H1 (cell line): ENCODE measurements around the gene TRAF4. TPM values are rescaled to one million over a fixed set of nuclear protein-coding genes. Genes with fewer than 3 reads are reported as not detected.
A peak's percentile ranks its signal among the peaks of the same experiment; 100 is the strongest.

Source experiments
- ASH2L ChIP-seq: fragments of 200-600, 300-600 bp; sonication (generic); IDR thresholded peaks from one replicate; pipeline ENCODE4 v1.7.1; 2017; ENCODE audit warnings: low read length
- ATF2 ChIP-seq: IDR thresholded peaks from 2 replicates; pipeline ENCODE4 v1.6.1; 2012; ENCODE audit warnings: low read length, inconsistent platforms
- BACH1 ChIP-seq: IDR thresholded peaks from 2 replicates; pipeline ENCODE4 v1.6.1; 2012; ENCODE audit warnings: low read length, improper control_type of control experiment
- CBX8 ChIP-seq: fragments of 300-800, 300-1000 bp; sonication (generic); IDR thresholded peaks from 2 replicates; pipeline ENCODE4 v1.7.1; 2016; ENCODE audit warnings: low read depth, low read length, borderline replicate concordance
- CHD2 ChIP-seq: IDR thresholded peaks from 2 replicates; pipeline ENCODE4 v1.6.1; 2012; ENCODE audit warnings: low read length, improper control_type of control experiment
- GTF2F1 ChIP-seq: IDR thresholded peaks from 2 replicates; pipeline ENCODE4 v1.6.1; 2012; ENCODE audit warnings: low read depth, low read length, improper control_type of control experiment, borderline replicate concordance
- JUN ChIP-seq: IDR thresholded peaks from 2 replicates; pipeline ENCODE4 v1.6.1; 2011; ENCODE audit warnings: low read depth, mild to moderate bottlenecking, improper control_type of control experiment, low read length
- MAFK ChIP-seq: IDR thresholded peaks from 2 replicates; pipeline ENCODE4 v1.6.1; 2012; ENCODE audit warnings: low read depth, mild to moderate bottlenecking, improper control_type of control experiment, low read length
- MAX ChIP-seq: IDR thresholded peaks from 2 replicates; pipeline ENCODE4 v1.6.1; 2012; ENCODE audit warnings: inconsistent platforms
- NANOG ChIP-seq: IDR thresholded peaks from 2 replicates; pipeline ENCODE4 v1.6.1; 2011; ENCODE audit warnings: low read length, low read depth, mild to moderate bottlenecking, inconsistent platforms; ENCODE audit not compliant: insufficient read depth, poor library complexity, severe bottlenecking
- NRF1 ChIP-seq: IDR thresholded peaks from 2 replicates; pipeline ENCODE4 v1.6.1; 2011; ENCODE audit warnings: mild to moderate bottlenecking, low read depth, low read length, improper control_type of control experiment
- POU5F1 ChIP-seq: IDR thresholded peaks from 2 replicates; pipeline ENCODE4 v1.6.1; 2011; ENCODE audit warnings: low read depth, mild to moderate bottlenecking, low read length, moderate library complexity
- RAD21 ChIP-seq, 2 experiments: IDR thresholded peaks in 1 of 2; conservative IDR thresholded peaks in 1 of 2; 2 replicates each; pipeline ENCODE4 v1.6.1; 2011; ENCODE audit warnings: low read depth in 2 of 2, low read length in 2 of 2, improper control_type of control experiment in 1 of 2, inconsistent platforms in 1 of 2, mild to moderate bottlenecking in 1 of 2, moderate library complexity in 1 of 2
- SAP30 ChIP-seq: fragments of 300-600 bp; sonication (generic); IDR thresholded peaks from 2 replicates; pipeline ENCODE4 v1.7.1; 2012; ENCODE audit warnings: low read length, moderate library complexity, mild to moderate bottlenecking, inconsistent platforms; ENCODE audit not compliant: insufficient read depth, insufficient replicate concordance
- SIN3A ChIP-seq, 2 experiments: IDR thresholded peaks in 1 of 2; conservative IDR thresholded peaks in 1 of 2; 2 replicates each; pipeline ENCODE4 v1.6.1; 2011 to 2012; ENCODE audit warnings: low read length in 2 of 2, improper control_type of control experiment in 1 of 2, low read depth in 1 of 2, mild to moderate bottlenecking in 1 of 2
- SIX5 ChIP-seq: IDR thresholded peaks from 2 replicates; pipeline ENCODE4 v1.6.1; 2011; ENCODE audit warnings: mild to moderate bottlenecking, low read depth, low read length
- SP4 ChIP-seq: IDR thresholded peaks from 2 replicates; pipeline ENCODE4 v1.6.1; 2012; ENCODE audit warnings: low read length, inconsistent platforms
- TAF7 ChIP-seq: optimal IDR thresholded peaks from 2 replicates; pipeline ENCODE3; 2011; ENCODE audit warnings: low read depth, mild to moderate bottlenecking, inconsistent platforms, low read length, moderate library complexity, borderline replicate concordance
- USF2 ChIP-seq: IDR thresholded peaks from 2 replicates; pipeline ENCODE4 v1.6.1; 2011; ENCODE audit warnings: low read length, improper control_type of control experiment
- YY1 ChIP-seq: IDR thresholded peaks from 2 replicates; pipeline ENCODE4 v1.6.1; 2011; ENCODE audit warnings: low read depth, mild to moderate bottlenecking, low read length
- polyA plus RNA-seq, 7 experiments: library from polyadenylated mRNA; depleted of rRNA in 3 of 7; stranded (reverse) in 5 of 7; unstranded in 2 of 7; fragments of >200 nt in 5 of 7; fragments of 200-250 nt in 2 of 7; gene quantifications; 1 replicate in 5 of 7; 2 replicates in 1 of 7; 4 replicates in 1 of 7; pipeline versions ENCODE4 v1.2.1 to v1.2.3, GENCODE V29; 2011 to 2013; ENCODE audit warnings: missing spikeins in 2 of 7, mixed read lengths in 2 of 7
- total RNA-seq: library from RNA; stranded (reverse); fragmentation: NEBNext Ultra II Directional; extraction: Animal tissue kit (Norgen Biotek cat#: 25700); gene quantifications from 2 replicates; pipeline ENCODE4 v1.2.1, GENCODE V29; 2021

The TRAF4 gene
- total and polyA plus RNA-seq, 2 of the 8 experiments (the other 6 are each of a cell fraction or from before 2014, with no cell fraction given): 167 to 170 TPM

GRCh38 chr17:28744104-28744971, 527 bp downstream of the TRAF4 start (continued):
- TF ChIP-seq YY1: 0 out of 2 replicates have a peak, but pooled peaks have one; percentile 1
- TF ChIP-seq CHD2: peak; percentile 38; the same call in 1 of the 2 replicates
- no peak for TF ChIP-seq TAF7
- TF ChIP-seq BACH1: peak; percentile 40; the same call in 1 of the 2 replicates
- 0 out of 2 replicates have a peak, but pooled peaks have one; percentile 32 for TF ChIP-seq JUN
- TF ChIP-seq SIN3A (conservative IDR thresholded peaks at IDR 0.05 in 1 of 2, IDR thresholded peaks at IDR 0.05 in 1 of 2; ENCODE audit: low read depth in 1 of 2, low read length in 2 of 2): no peak; a peak in 1 of 4 replicates
- no peak for TF ChIP-seq NRF1
- no peak for TF ChIP-seq USF2
- TF ChIP-seq SAP30: no peak
- no peak; the same call in 1 of the 2 replicates for TF ChIP-seq SP4
- no peak for TF ChIP-seq GTF2F1
- no peak for TF ChIP-seq NANOG
- TF ChIP-seq CBX8: no peak
- no peak for TF ChIP-seq POU5F1
- TF ChIP-seq MAFK: no peak
- peak; percentile 55; the same call in 1 of the 2 replicates for TF ChIP-seq ATF2
- no peak; the same call in 1 of the 2 replicates for TF ChIP-seq MAX
- no peak for TF ChIP-seq RAD21 (IDR thresholded peaks at IDR 0.05 in 1 of 2, conservative IDR thresholded peaks at IDR 0.05 in 1 of 2; ENCODE audit: low read depth in 2 of 2, low read length in 2 of 2)
- TF ChIP-seq SIX5: no peak
- no peak for TF ChIP-seq ASH2L
